Stomach smooth muscle (tissue), 2 donors: ENCODE measurements around the gene DEFB114.

Experiments
- H3K27ac ChIP-seq: one replicate; pipeline ENCODE4 v1.7.0; 2013; ENCODE audit warnings: mild to moderate bottlenecking, low read length, inconsistent platforms
- H3K27me3 ChIP-seq, 2 donors: one replicate each; pipeline ENCODE4 v1.7.0; 2013; ENCODE audit warnings: low read length in 2 of 2; ENCODE audit not compliant: insufficient read depth in 2 of 2, control insufficient read depth in 1 of 2
- H3K36me3 ChIP-seq, 2 donors: one replicate each; pipeline ENCODE4 v1.7.0; 2013; ENCODE audit warnings: low read length in 2 of 2; ENCODE audit not compliant: control insufficient read depth in 2 of 2, insufficient read depth in 2 of 2
- H3K4me1 ChIP-seq: one replicate; pipeline ENCODE4 v1.7.0; 2013; ENCODE audit warnings: low read length; ENCODE audit not compliant: control insufficient read depth, insufficient read depth
- H3K4me3 ChIP-seq, 2 donors: one replicate each; pipeline ENCODE4 v1.7.0; 2013; ENCODE audit warnings: low read length in 2 of 2
- H3K9ac ChIP-seq, 2 donors: one replicate each; pipeline ENCODE4 v1.7.0; 2013; ENCODE audit warnings: low read length in 2 of 2, mild to moderate bottlenecking in 1 of 2
- H3K9me3 ChIP-seq, 2 donors: one replicate each; pipeline ENCODE4 v1.7.0; 2013; ENCODE audit warnings: low read length in 2 of 2; ENCODE audit not compliant: control insufficient read depth in 2 of 2
- donor health status: healthy.
- donor health status: Pancreatic carcinoma.

DEFB114 gene

DNA sequence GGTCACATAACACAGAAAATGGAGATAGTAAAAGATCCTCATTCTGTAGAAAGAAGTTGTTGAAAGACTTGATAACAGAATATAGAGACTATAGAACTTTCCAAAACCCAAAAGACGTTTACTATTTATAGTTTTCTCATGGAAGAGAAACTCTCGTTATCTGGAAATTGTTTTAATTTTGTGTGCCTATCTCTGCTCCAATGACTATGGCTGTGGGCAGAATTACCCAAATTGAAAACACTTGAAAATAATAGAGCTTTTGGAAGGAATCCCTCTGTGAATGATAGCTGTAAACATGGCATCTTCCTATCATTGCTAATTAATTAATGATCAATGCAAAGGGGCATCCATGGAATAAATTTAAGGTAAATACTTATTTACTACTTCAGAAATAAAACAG lies at the start of gene DEFB114:
Gene DEFB114, minus strand, starts transcription at position 101 of the 400 bp plus-strand sequence. Its CDS starts 59 bp downstream, at position 42.
- Histone ChIP-seq H3K4me3 (no peak within 1 kb of the TSS), H3K9me3 (no peaks in the 10 kb centered on the region), H3K36me3 (no peaks in the 10 kb centered on the region), H3K27me3 (no peaks in the 10 kb centered on the region), H3K27ac (no peak within 1 kb of the TSS), H3K9ac (no peak within 1 kb of the TSS), H3K4me1 (no peaks in the 10 kb centered on the region)

- no peaks in the 10 kb centered on the region for H3K27me3 ChIP-seq
- H3K4me1 ChIP-seq, result no peaks in the 10 kb centered on the region
- no peak overlapping the region for H3K27ac ChIP-seq
- no peak overlapping the region for H3K9ac ChIP-seq
- no peaks in the 10 kb centered on the region for H3K9me3 ChIP-seq
- no peaks in the 10 kb centered on the region for H3K36me3 ChIP-seq
- H3K4me3 ChIP-seq, result no peak overlapping the region
Measured at GRCh38 chr6:50007819-50008218, 43.9 kb upstream of the DEFB114 start.

- H3K9ac ChIP-seq, result no peak overlapping the region
- no peaks in the 10 kb centered on the region for H3K4me1 ChIP-seq
- no peak overlapping the region for H3K27ac ChIP-seq
- H3K9me3 ChIP-seq, result no peaks in the 10 kb centered on the region
- no peaks in the 10 kb centered on the region for H3K36me3 ChIP-seq
- no peak overlapping the region for H3K4me3 ChIP-seq
- H3K27me3 ChIP-seq, result no peaks in the 10 kb centered on the region
Measured at GRCh38 chr6:50003139-50003538, 39.2 kb upstream of the DEFB114 start.

DNA sequence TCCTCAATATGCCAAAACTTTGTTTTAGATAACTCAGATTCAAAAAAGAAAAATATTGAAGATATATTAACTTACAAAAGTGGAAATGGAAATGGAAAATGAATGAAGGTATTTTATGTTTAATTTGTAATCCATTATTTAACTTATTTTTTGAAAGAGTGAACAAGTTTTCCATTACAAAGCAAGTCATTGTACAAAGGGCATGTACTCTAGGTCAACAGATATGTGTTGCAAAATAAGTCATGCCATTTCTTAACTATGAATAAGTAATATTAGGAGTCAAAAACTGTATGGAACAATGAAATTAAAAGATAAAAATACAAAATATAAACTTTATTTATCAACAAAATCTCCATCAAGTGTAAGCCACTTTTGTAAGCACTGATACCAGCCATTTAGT lies 31.3 kb upstream of the DEFB114 start:
- H3K36me3 ChIP-seq, result no peaks in the 10 kb centered on the region
- H3K9ac ChIP-seq, result no peak overlapping the region
- no peaks in the 10 kb centered on the region for H3K4me1 ChIP-seq
- no peak overlapping the region for H3K27ac ChIP-seq
- no peaks in the 10 kb centered on the region for H3K9me3 ChIP-seq
- H3K4me3 ChIP-seq, result no peak overlapping the region
- H3K27me3 ChIP-seq, result no peaks in the 10 kb centered on the region

DNA sequence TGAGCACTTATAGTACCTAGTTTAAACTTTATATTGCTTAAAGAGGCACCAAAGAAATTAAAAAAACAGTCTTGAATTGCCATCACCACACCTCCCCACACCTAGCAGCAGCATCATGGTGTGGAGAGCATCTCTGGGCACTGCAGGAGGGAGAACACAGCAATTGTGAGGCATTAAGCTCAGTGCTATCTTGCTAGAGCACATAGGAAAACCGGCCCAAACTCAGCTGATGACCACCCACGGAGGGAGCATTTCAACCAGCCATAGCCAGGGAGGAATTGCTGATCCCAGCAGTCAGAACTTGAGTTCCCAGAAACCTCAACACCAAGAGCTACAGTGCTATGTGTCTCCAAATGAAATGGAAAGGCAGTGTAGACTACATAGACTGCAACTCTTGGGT lies 24.9 kb upstream of the DEFB114 start:
- Histone ChIP-seq H3K27ac (no peak overlapping the region), H3K9me3 (no peaks in the 10 kb centered on the region), H3K4me1 (no peaks in the 10 kb centered on the region), H3K9ac (no peak overlapping the region), H3K36me3 (no peaks in the 10 kb centered on the region), H3K27me3 (no peaks in the 10 kb centered on the region), H3K4me3 (no peak overlapping the region)

- H3K4me1 ChIP-seq, result no peaks in the 10 kb centered on the region
- H3K9me3 ChIP-seq, result no peaks in the 10 kb centered on the region
- no peak overlapping the region for H3K9ac ChIP-seq
- H3K36me3 ChIP-seq, result no peaks in the 10 kb centered on the region
- H3K27me3 ChIP-seq, result no peaks in the 10 kb centered on the region
- H3K27ac ChIP-seq, result no peak overlapping the region
- H3K4me3 ChIP-seq, result no peak overlapping the region
Measured at GRCh38 chr6:49987749-49988148, 23.8 kb upstream of the DEFB114 start.

DNA sequence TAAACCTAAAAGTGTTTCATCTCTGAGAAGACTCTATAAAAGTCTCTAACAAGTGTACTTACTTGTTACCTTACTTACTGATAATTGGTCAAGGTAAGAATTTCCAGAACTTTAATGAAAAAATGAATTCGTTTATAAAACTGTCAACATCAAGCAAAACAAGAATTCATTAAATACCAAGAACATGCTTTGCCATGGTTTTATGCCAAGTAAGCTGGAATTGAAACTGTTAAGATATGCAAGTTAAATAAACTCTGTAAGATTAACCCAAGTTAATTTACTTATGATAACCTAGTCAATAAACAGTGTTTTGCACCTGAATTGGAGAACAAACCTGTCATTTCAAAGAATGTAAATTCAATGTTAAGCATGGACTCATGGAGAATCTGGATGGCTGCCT lies 22.6 kb upstream of the DEFB114 start:
- Histone ChIP-seq H3K4me1 (no peaks in the 10 kb centered on the region), H3K9ac (no peak overlapping the region), H3K4me3 (no peak overlapping the region), H3K27me3 (no peaks in the 10 kb centered on the region), H3K9me3 (no peaks in the 10 kb centered on the region), H3K27ac (no peak overlapping the region), H3K36me3 (no peaks in the 10 kb centered on the region)

- no peaks in the 10 kb centered on the region for H3K4me1 ChIP-seq
- H3K4me3 ChIP-seq, result no peak overlapping the region
- no peak overlapping the region for H3K27ac ChIP-seq
- H3K36me3 ChIP-seq, result no peaks in the 10 kb centered on the region
- no peaks in the 10 kb centered on the region for H3K9me3 ChIP-seq
- H3K27me3 ChIP-seq, result no peaks in the 10 kb centered on the region
- H3K9ac ChIP-seq, result no peak overlapping the region
Measured at GRCh38 chr6:49982046-49982445, 18.1 kb upstream of the DEFB114 start.

- no peaks in the 10 kb centered on the region for H3K27me3 ChIP-seq
- no peak overlapping the region for H3K4me3 ChIP-seq
- H3K36me3 ChIP-seq, result no peaks in the 10 kb centered on the region
- H3K9ac ChIP-seq, result no peak overlapping the region
- no peaks in the 10 kb centered on the region for H3K9me3 ChIP-seq
- H3K27ac ChIP-seq, result no peak overlapping the region
- H3K4me1 ChIP-seq, result no peaks in the 10 kb centered on the region
Measured at GRCh38 chr6:49980898-49981297, 16.9 kb upstream of the DEFB114 start.

DNA sequence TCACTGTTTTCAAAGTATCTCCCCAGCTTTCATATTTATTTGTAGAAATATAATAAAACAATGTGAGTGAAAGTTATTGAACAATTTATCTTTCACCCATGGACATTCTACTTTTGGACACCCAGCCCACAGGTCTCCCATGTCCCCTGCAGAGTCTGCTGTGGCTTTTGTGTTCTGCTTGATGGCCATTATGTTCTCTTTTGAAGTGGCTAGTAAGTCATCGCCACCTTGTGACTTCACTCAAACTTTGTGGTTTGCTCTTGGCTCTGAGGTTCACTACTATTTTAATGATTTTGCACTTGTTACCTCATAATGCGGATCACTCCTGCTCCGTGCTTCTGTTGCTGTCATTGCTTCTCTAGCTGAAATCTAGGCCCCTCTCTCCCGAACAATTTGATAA lies 15.6 kb upstream of the DEFB114 start:
- Histone ChIP-seq H3K36me3 (no peaks in the 10 kb centered on the region), H3K27me3 (no peaks in the 10 kb centered on the region), H3K4me3 (no peak overlapping the region), H3K27ac (no peak overlapping the region), H3K4me1 (no peaks in the 10 kb centered on the region), H3K9me3 (no peaks in the 10 kb centered on the region), H3K9ac (no peak overlapping the region)

- H3K4me3 ChIP-seq, result peak overlapping the region; percentile 40 to 52
- H3K4me1 ChIP-seq, result no peaks in the 10 kb centered on the region
- H3K9me3 ChIP-seq, result no peaks in the 10 kb centered on the region
- H3K36me3 ChIP-seq, result no peaks in the 10 kb centered on the region
- no peak overlapping the region for H3K9ac ChIP-seq
- H3K27me3 ChIP-seq, result no peaks in the 10 kb centered on the region
- no peak overlapping the region for H3K27ac ChIP-seq
Measured at GRCh38 chr6:49978332-49979226, 14.6 kb upstream of the DEFB114 start.
